Effector CD4-positive, alpha-beta T cell (primary cell): ENCODE data around the gene CSNK1D.

Experiments used
- DNase-seq: peaks from one replicate; pipeline ENCODE4 v3.0.0-alpha.2; 2020

The CSNK1D gene

DNA sequence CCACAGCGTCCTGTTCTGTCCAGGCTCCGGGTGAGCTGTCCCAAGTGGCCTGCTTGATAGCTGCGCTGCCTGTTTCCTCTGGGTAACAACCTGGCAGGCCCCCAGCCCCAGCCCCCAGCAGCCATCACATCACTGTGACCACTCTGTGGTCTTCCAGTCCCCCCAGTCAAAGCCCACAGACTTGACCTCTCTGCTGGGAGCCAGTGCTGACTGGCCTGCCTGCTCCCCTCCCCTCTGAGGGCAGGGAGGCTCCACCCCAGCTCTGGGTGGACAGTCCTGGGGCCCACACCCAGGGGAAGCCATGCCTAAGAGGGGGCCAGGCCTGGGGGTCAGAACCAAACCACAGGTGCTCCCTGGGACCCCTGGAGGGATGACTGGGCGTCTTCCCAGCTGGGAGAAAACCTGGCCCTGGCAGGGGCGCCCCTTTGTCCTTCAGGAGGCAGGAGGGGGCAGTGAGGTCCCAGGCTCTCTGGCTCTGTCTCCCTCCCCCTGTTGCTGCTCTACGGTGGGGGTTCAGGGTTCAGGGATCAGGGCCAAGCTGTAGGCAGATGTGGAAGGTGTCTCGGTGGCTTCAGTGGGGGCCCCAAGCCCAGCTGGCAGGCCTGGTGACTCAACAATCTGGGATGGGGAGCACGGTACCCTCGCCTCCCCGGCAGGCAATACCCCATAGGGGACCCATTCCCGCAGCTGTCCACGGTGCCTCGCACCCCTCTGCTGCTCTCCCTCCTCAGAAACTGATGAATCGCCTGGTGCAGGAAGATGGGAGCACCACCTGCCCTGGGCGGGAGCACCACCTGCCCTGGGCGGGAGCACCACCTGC, 46.5 kb downstream of the CSNK1D start:
- DNase-seq = no peak

DNA sequence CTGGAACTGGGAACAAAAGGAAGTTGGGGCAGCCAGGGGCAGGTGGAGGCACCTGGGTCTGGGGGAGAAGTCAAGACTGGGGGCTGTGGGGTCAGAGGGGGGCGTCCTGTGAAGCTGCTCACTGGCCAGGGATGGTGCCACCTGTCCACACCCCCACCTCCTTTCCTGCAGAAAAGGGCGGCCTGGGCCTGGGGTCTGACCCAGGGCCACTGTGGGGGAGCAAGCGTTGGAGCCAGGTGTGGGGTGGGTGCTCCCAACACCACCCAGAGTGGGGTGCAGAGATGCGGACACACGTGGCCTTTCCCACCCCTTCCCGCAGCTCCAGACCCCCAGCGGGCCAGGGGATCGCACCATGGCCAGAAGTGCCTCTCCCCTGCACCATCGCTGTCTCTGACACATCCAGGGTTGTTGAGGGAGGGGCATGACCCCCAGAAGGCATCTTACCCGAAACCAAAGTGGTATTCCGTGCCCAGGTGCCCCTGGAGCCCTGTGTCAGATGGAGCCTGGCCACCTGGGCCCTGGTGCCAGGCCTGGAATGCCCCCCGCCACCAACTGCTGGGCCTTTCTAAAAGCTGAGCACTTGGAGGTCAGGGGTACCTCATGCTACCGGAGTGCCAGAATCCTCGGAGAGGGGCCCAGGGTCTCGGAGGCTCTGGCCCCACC, 47.2 kb downstream of the CSNK1D start:
- no peak for DNase-seq

DNA sequence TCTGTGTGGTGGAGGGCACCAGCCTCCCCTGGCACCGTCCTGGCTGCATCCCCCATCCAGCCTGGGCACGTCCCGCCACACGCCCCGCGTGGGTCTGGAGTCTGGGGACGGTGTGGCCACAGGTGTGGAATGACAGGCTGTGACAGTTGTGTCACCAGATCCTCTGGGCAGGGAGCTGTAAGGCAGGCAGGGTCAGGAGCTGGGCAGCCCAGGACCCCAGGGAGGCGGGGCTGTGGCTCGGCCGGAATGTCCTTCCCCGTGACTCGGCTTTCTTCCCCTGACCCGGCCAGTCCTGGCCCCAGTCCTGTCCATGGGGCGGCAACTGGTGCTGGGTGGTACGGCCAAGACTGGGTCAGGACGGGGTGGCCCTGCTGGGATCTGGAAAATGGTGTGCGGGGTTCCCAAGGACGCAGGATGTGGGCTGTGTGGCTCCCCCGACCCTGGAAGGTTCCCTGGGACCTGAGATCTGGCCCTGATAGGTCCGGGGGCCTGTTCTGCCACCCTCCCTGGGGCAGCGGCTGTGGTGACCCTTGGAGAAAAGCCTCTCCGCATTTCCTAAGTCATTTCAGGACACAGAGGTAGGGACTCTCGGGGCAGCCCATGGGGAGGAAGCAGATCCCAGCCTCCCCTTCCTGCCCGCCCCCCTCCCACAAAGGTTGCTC, 48.0 kb downstream of the CSNK1D start:
- no peak for DNase-seq

DNA sequence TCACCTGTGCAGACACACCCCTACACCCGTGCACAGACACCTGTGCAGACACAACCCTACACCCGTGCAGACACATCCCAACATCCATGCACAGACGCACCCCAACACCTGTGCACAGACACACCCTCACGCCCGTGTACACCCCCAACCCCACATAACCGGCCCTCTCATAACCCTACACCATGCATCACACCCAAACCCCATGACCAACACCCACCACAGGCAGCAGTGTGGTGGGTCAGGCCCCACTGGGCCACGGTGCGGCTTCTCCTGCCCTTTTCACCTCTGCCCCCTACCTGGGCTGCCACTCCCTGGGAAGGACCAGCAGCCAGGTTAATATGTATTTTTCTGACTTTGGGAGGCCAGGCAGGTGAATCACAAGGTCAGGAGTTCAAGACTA, 48.8 kb downstream of the CSNK1D start:
- DNase-seq = no peak

- DNase-seq = no peak
Observed at GRCh38 chr17:82223517-82223916, 50.0 kb downstream of the CSNK1D start.

- DNase-seq = no peak
Observed at GRCh38 chr17:82222816-82223215, 50.7 kb downstream of the CSNK1D start.

DNA sequence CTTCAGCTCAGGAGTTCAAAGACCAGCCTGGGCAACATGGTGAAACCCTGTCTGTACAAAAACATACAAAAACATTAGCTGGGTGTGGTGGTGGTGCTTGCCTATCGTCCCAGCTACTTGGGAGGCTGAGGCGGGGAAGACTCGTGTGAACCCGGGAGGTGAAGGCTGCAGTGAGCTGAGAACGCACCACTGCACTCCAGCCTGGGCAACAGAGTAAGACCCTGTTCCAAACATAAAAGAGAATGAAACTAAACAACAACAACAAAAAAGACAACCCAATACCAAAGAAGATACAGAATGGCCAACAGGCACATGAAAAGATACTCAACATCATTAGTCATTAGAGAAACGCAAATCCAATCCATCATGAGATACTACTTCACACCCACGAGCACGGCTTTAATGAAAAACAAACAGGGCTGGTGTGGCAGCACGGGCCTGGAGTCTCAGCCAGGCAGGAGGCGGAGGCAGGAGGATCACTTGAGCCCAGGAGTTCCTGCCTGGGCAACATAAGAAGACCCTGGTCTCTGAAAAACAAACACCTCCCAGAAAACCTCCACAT, 52.1 kb downstream of the CSNK1D start:
- no peak for DNase-seq

- DNase-seq = no peak
Observed at GRCh38 chr17:82219753-82220709, 53.5 kb downstream of the CSNK1D start.

- DNase-seq = no peak
Observed at GRCh38 chr17:82219083-82219482, 54.4 kb downstream of the CSNK1D start.

- no peak for DNase-seq
Observed at GRCh38 chr17:82218349-82219075, 55.0 kb downstream of the CSNK1D start.

DNA sequence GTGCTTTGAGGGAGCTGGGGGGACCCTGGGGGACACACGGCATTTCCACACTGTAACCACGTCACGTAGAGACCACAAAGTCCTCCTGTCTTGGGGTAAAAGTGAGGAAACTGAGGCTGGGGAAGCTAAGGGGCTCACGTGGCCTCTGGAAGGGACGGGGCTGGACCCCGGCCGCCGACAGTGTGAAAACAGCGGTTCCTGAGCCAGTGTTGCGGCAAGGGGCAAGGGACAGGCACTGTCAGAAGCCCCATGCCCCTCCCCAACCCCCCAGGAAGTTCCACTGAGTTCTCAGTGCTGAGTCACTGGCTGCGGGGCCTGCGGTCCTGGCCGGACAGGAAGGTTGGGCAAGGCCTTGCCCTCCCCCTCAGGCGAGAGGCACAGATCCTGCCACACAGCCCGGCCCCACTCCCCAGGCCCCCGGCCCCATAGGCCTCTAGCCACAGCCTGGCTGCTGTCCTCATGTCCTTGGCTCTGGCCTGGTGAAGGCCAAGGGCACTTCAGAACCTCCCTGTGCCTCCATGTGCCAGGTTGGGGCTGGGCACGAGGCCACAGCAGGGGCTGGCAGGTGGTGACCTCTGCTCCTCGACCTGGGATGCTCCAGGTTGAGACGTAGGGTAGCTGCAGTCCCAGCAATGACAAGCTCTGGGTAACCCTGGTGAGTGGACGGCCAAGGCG, 55.8 kb downstream of the CSNK1D start:
- DNase-seq = no peak

DNA sequence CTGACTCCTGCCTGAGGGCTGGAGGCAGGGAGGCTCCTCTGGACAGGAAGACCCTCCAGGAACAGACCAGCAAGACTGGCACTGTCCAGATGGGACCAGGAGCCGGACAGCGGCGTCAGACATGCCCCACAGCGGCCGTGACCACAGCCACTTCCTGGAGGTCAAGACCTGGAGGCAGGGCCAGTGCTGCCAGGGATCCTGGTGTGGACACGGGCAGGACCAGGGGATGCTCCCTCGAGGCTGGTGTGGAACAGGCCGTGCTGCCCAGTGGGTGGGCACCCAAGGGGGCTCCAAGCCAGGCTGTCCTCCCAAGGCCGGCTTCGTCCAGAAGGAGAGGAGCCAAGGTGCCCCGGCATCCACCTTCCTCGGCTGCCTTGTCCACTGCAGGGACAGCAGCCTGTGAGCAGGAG, 56.4 kb downstream of the CSNK1D start:
- DNase-seq = no peak

DNA sequence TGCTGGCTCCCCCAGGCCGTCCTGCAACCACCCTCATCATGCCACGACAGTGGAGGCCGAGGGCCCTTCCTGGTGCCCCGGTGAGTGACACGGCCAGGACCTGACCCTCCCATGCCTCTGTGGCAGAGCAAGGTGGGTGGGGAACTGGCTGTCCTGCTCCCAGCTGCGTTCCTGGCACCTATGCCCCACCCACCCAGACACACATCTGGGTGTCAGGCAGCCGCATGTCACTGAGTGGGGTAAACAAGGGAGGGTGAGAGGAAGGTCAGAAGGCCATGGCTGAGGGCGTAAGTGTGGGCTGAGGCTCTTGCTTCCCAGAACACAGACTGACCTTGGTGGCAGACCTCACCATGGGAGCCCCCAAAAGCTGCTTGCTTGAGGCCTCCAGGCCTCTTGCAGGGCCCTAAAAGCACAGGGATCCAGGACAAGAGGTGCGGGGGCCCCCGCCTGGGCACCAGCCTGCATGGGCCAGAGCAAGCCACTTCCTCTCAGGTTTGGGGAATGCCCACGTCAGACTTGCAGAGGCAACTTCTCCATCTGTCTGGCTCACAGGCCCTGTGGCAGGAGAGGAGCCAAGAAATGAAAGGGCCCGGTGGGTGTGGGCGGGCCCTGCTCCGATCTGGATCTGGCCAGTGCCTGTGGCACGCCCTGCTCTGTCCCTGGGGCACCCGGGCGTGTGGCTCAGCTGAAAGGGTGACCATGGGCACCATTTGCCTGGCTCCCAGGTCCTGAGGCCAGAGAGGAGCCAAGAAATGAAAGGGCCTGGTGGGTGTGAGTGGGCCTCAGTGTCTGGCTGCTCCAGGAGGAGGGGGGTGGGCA, 57.0 kb downstream of the CSNK1D start:
- no peak for DNase-seq

GRCh38 chr17:82215972-82216300, 57.6 kb downstream of the CSNK1D start:
- no peak for DNase-seq

- DNase-seq = no peak
Observed at GRCh38 chr17:82215095-82215971, 58.2 kb downstream of the CSNK1D start.

GRCh38 chr17:82214012-82214628, 59.4 kb downstream of the CSNK1D start:
- DNase-seq = no peak

DNA sequence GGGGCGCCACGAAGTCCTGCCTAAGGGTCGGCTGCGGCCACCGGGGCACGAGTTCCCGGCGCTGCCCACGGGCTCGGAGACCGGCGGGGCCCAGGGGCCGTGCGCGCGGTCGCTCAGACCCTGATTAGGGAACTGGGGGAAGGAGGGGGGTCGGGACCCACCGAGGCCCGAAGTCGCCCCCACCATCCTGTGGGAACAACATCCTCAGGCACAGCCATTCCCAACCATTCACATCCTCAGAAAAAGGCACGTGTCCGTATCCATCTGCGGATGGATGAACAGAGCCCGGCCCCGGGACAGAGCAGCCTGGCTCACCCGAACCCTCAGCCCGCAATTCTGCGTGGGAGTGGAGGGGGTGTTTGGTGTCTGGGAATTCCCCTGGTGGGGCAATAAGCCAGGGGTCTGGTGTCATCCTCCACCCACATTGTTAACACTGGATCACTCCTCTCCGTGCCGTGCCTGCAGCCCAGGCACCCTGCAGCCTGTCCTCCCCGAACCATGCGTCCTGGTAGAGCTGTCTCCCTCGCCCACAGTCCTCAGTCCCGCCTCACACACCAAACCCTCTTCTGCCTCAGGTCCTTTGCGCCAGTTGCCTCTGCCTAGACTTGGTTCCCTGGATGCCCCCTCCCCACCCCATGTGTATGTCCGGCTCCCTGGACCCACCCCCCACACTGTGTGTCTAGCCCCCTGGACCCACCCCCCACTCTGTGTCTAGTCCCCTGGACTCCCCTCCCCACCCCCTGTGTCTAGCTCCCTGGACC, 60.1 kb downstream of the CSNK1D start:
- DNase-seq = peak; percentile 55
